Inflammatory macrophage treated with lipopolysaccharide for 1 hour (primary cell): ENCODE results near the gene CYBB.

Experiments
- DNase-seq, 2 donors: peaks; one replicate each; pipeline ENCODE4 v3.0.0-alpha.2; 2020 to 2022

CYBB gene

DNA sequence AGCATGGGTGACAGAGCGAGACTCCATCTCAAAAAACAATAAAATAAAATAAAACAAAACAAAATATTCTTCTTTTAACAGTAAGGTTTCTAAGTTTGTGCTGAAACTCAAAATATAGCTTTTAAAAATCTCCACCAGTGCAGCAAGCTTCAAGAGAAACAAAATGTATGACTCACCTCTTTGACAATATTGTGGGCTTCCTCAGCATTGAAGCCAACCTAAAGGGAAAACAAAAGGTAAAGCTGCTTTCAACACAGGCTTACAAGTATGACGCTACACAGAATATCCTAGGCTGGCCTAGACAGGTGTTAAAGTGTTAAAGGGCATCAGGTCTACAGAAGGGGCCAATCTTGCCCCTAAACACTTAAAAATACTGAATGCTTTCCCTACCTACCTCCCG is 66.3 kb downstream of the CYBB start:
- DNase-seq: no peak

DNA sequence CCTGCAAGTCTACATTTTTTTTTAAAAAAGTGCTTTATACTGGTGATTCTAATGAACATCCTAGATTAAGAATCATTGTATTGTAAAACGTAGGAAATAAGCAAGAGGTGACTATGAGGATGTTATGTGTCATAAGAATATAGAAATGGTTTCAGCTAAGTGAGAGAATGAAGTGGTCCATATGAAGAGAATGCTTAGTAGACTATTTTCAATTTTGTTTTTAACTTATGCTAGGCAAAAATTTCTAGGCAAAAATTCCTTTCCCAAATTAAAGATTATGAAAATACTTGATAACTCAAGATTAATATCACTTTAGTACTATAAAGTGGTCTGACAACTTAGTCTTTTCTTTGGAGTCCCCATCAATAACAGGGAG is 66.7 kb downstream of the CYBB start:
- DNase-seq: no peak

GRCh38 chrX:37846934-37847732 is 67.3 kb downstream of the CYBB start, which contains the start of gene DYNLT3:
Gene DYNLT3, minus strand, starts transcription at chrX:37847571. Its CDS starts 61 bp downstream, at chrX:37847510.
- peak; percentile 76 to 77 for DNase-seq

GRCh38 chrX:37847733-37848197 is 67.9 kb downstream of the CYBB start:
- no peak for DNase-seq

DNA sequence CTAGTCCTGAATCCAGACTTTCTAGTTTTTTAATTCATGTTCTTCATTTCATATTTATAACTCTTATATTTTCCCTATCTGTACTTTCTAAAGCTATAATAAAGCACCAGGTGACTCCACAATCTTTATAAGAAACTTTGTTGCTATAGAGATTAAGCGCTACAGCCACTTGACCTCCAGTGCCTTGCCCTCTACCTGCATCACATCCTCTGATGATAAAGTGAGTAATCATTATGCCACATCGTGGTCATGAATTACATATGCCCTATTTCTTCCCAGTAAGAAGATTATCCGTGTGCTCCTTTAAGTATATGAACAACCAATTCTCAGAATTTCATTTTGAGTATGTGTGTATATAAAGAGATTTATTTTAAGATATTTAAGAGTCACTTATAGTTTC is 74.3 kb downstream of the CYBB start:
- no peak for DNase-seq

DNA sequence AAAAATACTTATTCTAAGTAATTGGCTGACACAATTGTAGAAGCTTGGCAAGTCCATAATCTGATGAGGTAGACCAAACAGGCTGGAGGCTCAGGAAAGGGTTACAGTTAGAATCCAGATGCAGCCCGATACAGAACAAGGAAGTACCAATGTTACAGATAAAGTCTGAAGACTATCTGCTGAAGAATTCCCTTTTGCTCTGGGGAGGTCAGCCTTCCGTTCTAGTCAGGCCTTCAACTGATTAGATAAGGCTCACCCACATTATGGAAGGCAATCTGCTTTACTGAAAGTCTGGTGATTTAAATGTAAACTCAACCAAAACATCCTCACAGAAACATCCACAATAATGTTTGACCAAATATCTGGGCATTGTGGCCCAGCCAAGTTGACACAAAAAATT is 74.9 kb downstream of the CYBB start:
- no peak for DNase-seq

DNA sequence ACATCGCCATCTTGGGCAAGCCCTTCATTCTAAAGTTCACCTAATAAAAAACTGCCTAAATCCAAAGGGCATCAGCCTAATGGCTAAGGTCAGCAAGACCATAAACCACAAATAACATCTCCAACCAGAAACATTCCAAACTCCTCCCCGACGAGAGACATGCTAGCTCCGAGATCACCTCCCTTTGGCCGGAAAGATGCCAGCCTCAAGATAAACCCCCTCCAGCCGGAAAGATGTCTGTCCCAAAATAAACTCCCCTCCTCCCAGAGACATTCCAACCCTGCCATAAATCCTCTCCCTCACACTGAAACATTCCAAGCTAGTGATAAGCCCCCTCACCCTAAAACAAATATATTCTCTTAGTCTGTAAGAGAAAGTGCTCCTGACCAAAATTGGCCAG is 80.9 kb downstream of the CYBB start:
- no peak for DNase-seq

DNA sequence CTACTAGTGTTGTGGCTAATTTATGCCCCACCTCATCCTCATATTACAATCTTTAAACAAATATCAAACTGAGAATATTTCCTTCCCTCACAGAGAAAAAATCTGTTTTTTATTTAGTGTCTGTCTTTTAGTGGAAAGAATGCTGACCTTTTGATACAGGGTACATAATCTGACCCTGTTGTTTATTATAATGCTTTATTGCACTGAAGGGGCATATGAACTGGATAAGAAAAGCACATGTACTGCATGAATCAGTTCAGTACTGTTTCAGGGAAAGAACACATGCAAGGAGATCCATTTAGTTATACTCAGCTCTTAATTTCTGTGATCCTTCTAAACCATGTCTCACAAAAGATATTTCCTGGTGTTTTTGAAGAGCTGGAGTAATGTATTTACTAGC is 83.0 kb downstream of the CYBB start:
- no peak for DNase-seq
